DND-41 (cell line): Measurements from ENCODE around the gene DNMBP.

Source experiments
- EZH2 ChIP-seq: IDR thresholded peaks from 3 replicates; pipeline ENCODE4 v1.6.1; 2012; ENCODE audit warnings: borderline replicate concordance, low read depth, mild to moderate bottlenecking, moderate library complexity, low read length, inconsistent platforms; ENCODE audit not compliant: severe bottlenecking
- TF ChIP-seq, protein P1 (sequence below): IDR thresholded peaks from 2 replicates; pipeline ENCODE4 v1.5.1; 2012; ENCODE audit warnings: borderline replicate concordance, low read length, moderate library complexity, mild to moderate bottlenecking; ENCODE audit not compliant: poor library complexity, severe bottlenecking; ENCODE audit errors: extremely low read depth

DNA sequence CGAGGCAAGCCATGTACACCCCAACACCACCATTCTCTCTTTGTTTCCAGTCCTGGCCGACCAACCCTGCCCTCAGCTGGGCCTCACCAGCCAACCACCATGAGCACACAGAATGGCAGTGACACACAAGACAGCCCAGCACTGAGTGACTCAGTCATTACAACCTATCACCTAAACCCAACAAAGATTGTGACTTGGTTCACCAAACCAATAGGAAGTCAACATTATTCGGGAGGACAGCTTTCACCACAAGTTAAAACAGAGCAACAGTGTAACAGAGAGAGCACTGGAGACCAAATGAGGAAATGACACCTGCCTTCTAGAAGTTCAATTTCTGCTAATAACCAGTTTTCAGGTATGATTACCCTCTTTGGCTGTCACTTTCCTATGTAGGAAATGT lies 72.1 kb downstream of the DNMBP start:
- TF ChIP-seq, protein P1, sequence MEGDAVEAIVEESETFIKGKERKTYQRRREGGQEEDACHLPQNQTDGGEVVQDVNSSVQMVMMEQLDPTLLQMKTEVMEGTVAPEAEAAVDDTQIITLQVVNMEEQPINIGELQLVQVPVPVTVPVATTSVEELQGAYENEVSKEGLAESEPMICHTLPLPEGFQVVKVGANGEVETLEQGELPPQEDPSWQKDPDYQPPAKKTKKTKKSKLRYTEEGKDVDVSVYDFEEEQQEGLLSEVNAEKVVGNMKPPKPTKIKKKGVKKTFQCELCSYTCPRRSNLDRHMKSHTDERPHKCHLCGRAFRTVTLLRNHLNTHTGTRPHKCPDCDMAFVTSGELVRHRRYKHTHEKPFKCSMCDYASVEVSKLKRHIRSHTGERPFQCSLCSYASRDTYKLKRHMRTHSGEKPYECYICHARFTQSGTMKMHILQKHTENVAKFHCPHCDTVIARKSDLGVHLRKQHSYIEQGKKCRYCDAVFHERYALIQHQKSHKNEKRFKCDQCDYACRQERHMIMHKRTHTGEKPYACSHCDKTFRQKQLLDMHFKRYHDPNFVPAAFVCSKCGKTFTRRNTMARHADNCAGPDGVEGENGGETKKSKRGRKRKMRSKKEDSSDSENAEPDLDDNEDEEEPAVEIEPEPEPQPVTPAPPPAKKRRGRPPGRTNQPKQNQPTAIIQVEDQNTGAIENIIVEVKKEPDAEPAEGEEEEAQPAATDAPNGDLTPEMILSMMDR, result no peak
- no peak for TF ChIP-seq EZH2
